K562 (cell line): Measurements from ENCODE around the gene BPHL. TPM values are rescaled to one million over a fixed set of nuclear protein-coding genes. Genes with fewer than 3 reads are reported as not detected.

Source experiments
- ATF7 ChIP-seq: fragments of 450-650 bp; IDR thresholded peaks from 2 replicates; pipeline ENCODE4 v1.7.1; 2014; ENCODE audit warnings: mild to moderate bottlenecking, moderate library complexity
- BDP1 ChIP-seq: IDR thresholded peaks from 3 replicates; pipeline ENCODE4 v1.6.1; 2011; ENCODE audit not compliant: insufficient read length, insufficient read depth
- BHLHE40 ChIP-seq: IDR thresholded peaks from 2 replicates; pipeline ENCODE4 v1.6.1; 2011; ENCODE audit warnings: low read length, improper control_type of control experiment
- CREB1 ChIP-seq, 2 experiments: sonication (generic) in 1 of 2; formaldehyde crosslinking in 1 of 2; IDR thresholded peaks; 2 replicates each; pipeline versions ENCODE4 v1.6.1 to v1.8.0; 2012 to 2022; ENCODE audit warnings: inconsistent platforms in 1 of 2, mild to moderate bottlenecking in 1 of 2, missing genetic modification reagents in 1 of 2, moderate library complexity in 1 of 2
- EP300 ChIP-seq: IDR thresholded peaks from 2 replicates; pipeline ENCODE4 v1.6.1; 2012; ENCODE audit warnings: low read length, improper control_type of control experiment
- GATA2 ChIP-seq: sonication (generic); formaldehyde crosslinking; IDR thresholded peaks from 2 replicates; pipeline ENCODE4 v1.4.0; 2020; ENCODE audit warnings: mild to moderate bottlenecking, missing genetic modification reagents
- HNRNPLL ChIP-seq: fragments of 200-400 bp; formaldehyde crosslinking; IDR thresholded peaks from 2 replicates; pipeline ENCODE4 v1.6.1; 2017; ENCODE audit warnings: low read length, low read depth, mild to moderate bottlenecking; ENCODE audit not compliant: poor library complexity, severe bottlenecking
- HOMEZ ChIP-seq: fragments of 250-450 bp; sonication (Bioruptor Pico); IDR thresholded peaks from 2 replicates; pipeline ENCODE4 v1.4.0; 2020; ENCODE audit warnings: mild to moderate bottlenecking, moderate library complexity
- KLF6 ChIP-seq: fragments of 250-450 bp; sonication (Bioruptor Pico); IDR thresholded peaks from 2 replicates; pipeline ENCODE4 v1.4.0; 2020; ENCODE audit warnings: mild to moderate bottlenecking, moderate library complexity, borderline replicate concordance
- MEIS2 ChIP-seq: fragments of 450-650 bp; IDR thresholded peaks from 2 replicates; pipeline ENCODE4 v1.6.1; 2014; ENCODE audit warnings: mild to moderate bottlenecking; ENCODE audit not compliant: partially characterized antibody
- NKRF ChIP-seq: fragments of 450-650 bp; IDR thresholded peaks from 2 replicates; pipeline ENCODE4 v1.6.1; 2016; ENCODE audit warnings: borderline replicate concordance
- NONO ChIP-seq, 2 experiments: fragments of 200-400 bp in 1 of 2; fragments of 450-650 bp in 1 of 2; formaldehyde crosslinking in 1 of 2; IDR thresholded peaks; 2 replicates each; pipeline ENCODE4 v1.6.1; 2017; ENCODE audit warnings: low read depth in 2 of 2, mild to moderate bottlenecking in 2 of 2, moderate library complexity in 2 of 2, low read length in 1 of 2
- NR3C1 ChIP-seq: sonication (generic); formaldehyde crosslinking; IDR thresholded peaks from 2 replicates; pipeline ENCODE4 v1.8.1; 2022; ENCODE audit warnings: missing genetic modification reagents
- RNF2 ChIP-seq: sonication (generic); IDR thresholded peaks from 2 replicates; pipeline ENCODE4 v1.6.1; 2016
- SAFB ChIP-seq: fragments of 200-400 bp; formaldehyde crosslinking; IDR thresholded peaks from 2 replicates; pipeline ENCODE4 v1.6.1; 2017; ENCODE audit warnings: low read depth, low read length, borderline replicate concordance
- THAP12 ChIP-seq: fragments of 250-450 bp; sonication (Bioruptor Pico); IDR thresholded peaks from 2 replicates; pipeline ENCODE4 v1.9.0; 2021; ENCODE audit warnings: mild to moderate bottlenecking, inconsistent platforms
- ZBED1 ChIP-seq: IDR thresholded peaks from 2 replicates; pipeline ENCODE4 v1.6.1; 2014
- ZBTB43 ChIP-seq: sonication (generic); formaldehyde crosslinking; IDR thresholded peaks from 2 replicates; pipeline ENCODE4 v1.8.0; 2023; ENCODE audit warnings: mild to moderate bottlenecking, missing genetic modification reagents
- ZFX ChIP-seq: sonication (generic); formaldehyde crosslinking; IDR thresholded peaks from 2 replicates; pipeline ENCODE4 v1.8.0; 2022; ENCODE audit warnings: mild to moderate bottlenecking, missing genetic modification reagents, moderate library complexity
- ZNF253 ChIP-seq: fragments of 250-450 bp; sonication (Bioruptor Pico); conservative IDR thresholded peaks from 2 replicates; pipeline ENCODE4 v1.6.1; 2021; ENCODE audit warnings: mild to moderate bottlenecking
- ZNF282 ChIP-seq: sonication (generic); formaldehyde crosslinking; IDR thresholded peaks from 2 replicates; pipeline ENCODE4 v1.8.1; 2023; ENCODE audit warnings: missing genetic modification reagents
- polyA plus RNA-seq, 8 experiments: library from polyadenylated mRNA; depleted of rRNA in 4 of 8; stranded (reverse) in 5 of 8; unstranded in 3 of 8; fragments of >200 nt; fragmentation: Nextera tagmentation in 2 of 8; fragmentation: Illumina TruSeq in 1 of 8; extraction: Ambion mirVana in 2 of 8; extraction: Trizol in 1 of 8; gene quantifications; 2 replicates each; pipeline versions ENCODE4 v1.2.1 to v1.2.3, GENCODE V29; 2011 to 2014; ENCODE audit warnings: inconsistent platforms in 1 of 8, missing spikeins in 1 of 8
- total RNA-seq, 7 experiments: library from RNA; depleted of rRNA in 6 of 7; stranded (reverse); fragments of >200 nt in 6 of 7; fragmentation: Illumina TruSeq in 2 of 7; extraction: Trizol in 2 of 7; gene quantifications; 2 replicates each; pipeline versions ENCODE4 v1.2.1 to v1.2.3, GENCODE V29; 2011 to 2021; ENCODE audit warnings: low replicate concordance in 1 of 7

The BPHL gene
- total and polyA plus RNA-seq, 9 of the 15 experiments (the other 6 are each of a cell fraction or from before 2014, with no cell fraction given) = 3.5 to 17.4 (median 8.2) TPM

- peak; percentile 74; the same call in 1 of the 2 replicates for TF ChIP-seq ATF7
- no peak for TF ChIP-seq BDP1
- TF ChIP-seq NONO (IDR thresholded peaks at IDR 0.05; ENCODE audit: low read depth in 2 of 2, low read length in 1 of 2) = peak; percentile 62 to 90; a peak in 3 of 4 replicates
- peak; percentile 97 for TF ChIP-seq ZNF282 (CRISPR knock-in tag)
- no peak for TF ChIP-seq EP300
- peak; percentile 76 for TF ChIP-seq SAFB
- TF ChIP-seq NR3C1 = peak; percentile 83; the same call in 1 of the 2 replicates
- TF ChIP-seq NKRF = peak; percentile 90
- no peak for TF ChIP-seq HOMEZ
- 0 out of 2 replicates have a peak, but pooled peaks have one; percentile 65 for TF ChIP-seq ZBTB43 (CRISPR knock-in tag)
- TF ChIP-seq RNF2 = peak; percentile 36; the same call in 1 of the 2 replicates
- peak; percentile 16; the same call in 1 of the 2 replicates for TF ChIP-seq BHLHE40
- 0 out of 2 replicates have a peak, but pooled peaks have one; percentile 2 for TF ChIP-seq GATA2 (CRISPR knock-in tag)
- TF ChIP-seq ZFX (CRISPR knock-in tag) = peak; percentile 83
- TF ChIP-seq THAP12 = peak; percentile 95
- TF ChIP-seq CREB1 (IDR thresholded peaks at IDR 0.05) = peak; percentile 70
- peak; percentile 68; the same call in 1 of the 2 replicates for TF ChIP-seq CREB1 (CRISPR knock-in tag; IDR thresholded peaks at IDR 0.05)
- peak; percentile 66 for TF ChIP-seq MEIS2
- peak; percentile 69 for TF ChIP-seq HNRNPLL
- TF ChIP-seq ZNF253 (CRISPR knock-in tag) = no peak
- TF ChIP-seq ZBED1 = peak; percentile 88
- TF ChIP-seq KLF6 (CRISPR knock-in tag) = peak; percentile 57; the same call in 1 of the 2 replicates
Observed at GRCh38 chr6:3118353-3119039, at the start of gene BPHL (continued).
